IMR-90 (cell line): ENCODE results near the gene UBD. TPM values are rescaled to one million over a fixed set of nuclear protein-coding genes. Genes with fewer than 3 reads are reported as not detected.

Source experiments
- ATAC-seq: fragments of 200-7000 bp; cut with Tn5 transposase; 2 replicates; pipeline ENCODE4 v1.9.1; 2020; ENCODE audit warnings: low read depth, mild to moderate bottlenecking, moderate library complexity
- BruUV-seq: library from RNA; stranded (reverse); fragments of 400-500 nt; replicated peaks from 2 replicates; lab custom pipeline; 2021; lab: Mats Ljungman, UMichigan
- CTCF ChIA-PET: fragments of 300-600 bp; formaldehyde crosslinking; extraction: SDS; loops from one replicate; lab custom pipeline; 2021; ENCODE audit warnings: antibody characterized with exemption; lab: Yijun Ruan, JAX
- POLR2A ChIA-PET: fragments of 300-600 bp; sonication (Branson Sonifier 250); formaldehyde crosslinking; loops from one replicate; lab custom pipeline; 2022; ENCODE audit warnings: antibody characterized with exemption; ENCODE audit not compliant: unreplicated experiment; lab: Charles Lee
- DNase-seq: peaks from one replicate; pipeline ENCODE4 v3.0.0; 2013
- H2AFZ ChIP-seq: replicated peaks from 2 replicates; pipeline ENCODE3; 2013; ENCODE audit warnings: low read length, mild to moderate bottlenecking; ENCODE audit not compliant: poor library complexity
- H2AK5ac ChIP-seq: 2 replicates; pipeline ENCODE4 v1.6.1; 2013; ENCODE audit warnings: low read depth, low read length, inconsistent platforms
- H2AK9ac ChIP-seq: replicated peaks from 2 replicates; pipeline ENCODE3; 2013; ENCODE audit warnings: mild to moderate bottlenecking, low read depth, low read length, moderate library complexity; ENCODE audit not compliant: poor library complexity
- H2BK120ac ChIP-seq: 2 replicates; pipeline ENCODE4 v1.6.1; 2013; ENCODE audit warnings: low read depth, low read length, inconsistent platforms
- H2BK15ac ChIP-seq: 3 replicates; pipeline ENCODE4 v1.6.1; 2013; ENCODE audit warnings: low read depth, low read length, inconsistent platforms
- H2BK20ac ChIP-seq: 2 replicates; pipeline ENCODE4 v1.6.1; 2013; ENCODE audit warnings: low read depth, mild to moderate bottlenecking, inconsistent platforms, low read length, moderate library complexity
- H2BK5ac ChIP-seq: 2 replicates; pipeline ENCODE4 v1.6.1; 2013; ENCODE audit warnings: mild to moderate bottlenecking, low read depth, low read length, inconsistent platforms; ENCODE audit not compliant: poor library complexity, severe bottlenecking
- H3K14ac ChIP-seq: replicated peaks from 2 replicates; pipeline ENCODE4 v1.6.1; 2013; ENCODE audit warnings: low read depth, low read length, inconsistent platforms
- H3K18ac ChIP-seq: 2 replicates; pipeline ENCODE4 v1.6.1; 2013; ENCODE audit warnings: low read depth, low read length, control low read depth
- H3K23ac ChIP-seq: 2 replicates; pipeline ENCODE4 v1.6.1; 2013; ENCODE audit warnings: low read depth, low read length, inconsistent platforms
- H3K27ac ChIP-seq: 2 replicates; pipeline ENCODE4 v1.5.1; 2013; ENCODE audit warnings: mild to moderate bottlenecking, control low read depth, low read length; ENCODE audit not compliant: insufficient read depth
- H3K27me3 ChIP-seq: 2 replicates; pipeline ENCODE4 v1.6.1; 2013; ENCODE audit warnings: low read length; ENCODE audit not compliant: control insufficient read depth, insufficient read depth
- H3K36me3 ChIP-seq: 2 replicates; pipeline ENCODE4 v1.6.1; 2013; ENCODE audit warnings: low read length, mixed read lengths; ENCODE audit not compliant: control insufficient read depth, insufficient read depth
- H3K4ac ChIP-seq: 2 replicates; pipeline ENCODE4 v1.6.1; 2013; ENCODE audit warnings: low read depth, low read length, inconsistent platforms
- H3K4me1 ChIP-seq: 2 replicates; pipeline ENCODE4 v1.6.1; 2013; ENCODE audit warnings: low read length, mixed read lengths; ENCODE audit not compliant: control insufficient read depth, insufficient read depth
- H3K4me2 ChIP-seq: 2 replicates; pipeline ENCODE4 v1.6.1; 2013; ENCODE audit warnings: low read depth, mild to moderate bottlenecking, control low read depth, low read length, moderate library complexity
- H3K4me3 ChIP-seq: 2 replicates; pipeline ENCODE4 v1.5.1; 2013; ENCODE audit warnings: low read depth, mild to moderate bottlenecking, control low read depth, low read length, moderate library complexity; ENCODE audit not compliant: insufficient read depth
- H3K56ac ChIP-seq: 2 replicates; pipeline ENCODE4 v1.6.1; 2013; ENCODE audit warnings: low read length, inconsistent platforms; ENCODE audit not compliant: insufficient read depth; ENCODE audit errors: extremely low read depth
- H3K79me1 ChIP-seq, 2 experiments: 2 replicates each; pipeline ENCODE4 v1.6.1; 2013; ENCODE audit warnings: low read length in 2 of 2, inconsistent platforms in 1 of 2, low read depth in 1 of 2
- H3K9ac ChIP-seq: 2 replicates; pipeline ENCODE4 v1.6.1; 2013; ENCODE audit warnings: low read depth, low read length, control low read depth
- H3K9me1 ChIP-seq: 2 replicates; pipeline ENCODE4 v1.6.1; 2013; ENCODE audit warnings: low read length, inconsistent platforms; ENCODE audit not compliant: insufficient read depth
- H3K9me3 ChIP-seq: 2 replicates; pipeline ENCODE4 v1.6.1; 2013; ENCODE audit warnings: low read length; ENCODE audit not compliant: control insufficient read depth, insufficient read depth
- H4K20me1 ChIP-seq: 2 replicates; pipeline ENCODE4 v1.6.1; 2013; ENCODE audit warnings: low read length, inconsistent platforms; ENCODE audit not compliant: insufficient read depth
- H4K5ac ChIP-seq: 2 replicates; pipeline ENCODE4 v1.6.1; 2013; ENCODE audit warnings: mild to moderate bottlenecking, low read depth, low read length, control low read depth
- H4K8ac ChIP-seq, 2 experiments: 2 replicates each; pipeline ENCODE4 v1.6.1; 2013; ENCODE audit warnings: low read depth in 2 of 2, low read length in 2 of 2, control low read depth in 1 of 2, inconsistent platforms in 1 of 2
- H4K91ac ChIP-seq: 2 replicates; pipeline ENCODE4 v1.6.1; 2013; ENCODE audit warnings: low read depth, low read length, inconsistent platforms; ENCODE audit not compliant: insufficient read depth
- BHLHE40 ChIP-seq: fragments of 150-350 bp; IDR thresholded peaks from 2 replicates; pipeline ENCODE4 v1.6.1; 2016; ENCODE audit warnings: mild to moderate bottlenecking, low read depth, low read length
- CEBPB ChIP-seq: IDR thresholded peaks from 2 replicates; pipeline ENCODE4 v1.6.1; 2012; ENCODE audit warnings: low read depth, low read length, improper control_type of control experiment
- CHD1 ChIP-seq: IDR thresholded peaks from 2 replicates; pipeline ENCODE4 v1.6.1; 2012; ENCODE audit warnings: low read depth, low read length, improper control_type of control experiment
- NFE2L2 ChIP-seq: fragments of 150-350 bp; IDR thresholded peaks from 2 replicates; pipeline ENCODE4 v1.6.1; 2016; ENCODE audit warnings: low read depth, mild to moderate bottlenecking, low read length
- dilution Hi-C: fragments of 300-500 bp; cut with HindIII; formaldehyde crosslinking; loops from one replicate; pipeline ENCODE4 v1.14.3; 2018; ENCODE audit warnings: low sequenced_read_pairs; ENCODE audit not compliant: unreplicated experiment
- in situ Hi-C: fragments of 300-500 bp; cut with MboI; formaldehyde crosslinking; loops from 3 replicates; pipeline ENCODE4 v1.14.3; 2019; ENCODE audit warnings: low sequenced_read_pairs, inconsistent platforms, mixed read lengths
- intact Hi-C: fragments of 100-400 bp; cut with micrococcal nuclease; formaldehyde crosslinking; loops from 2 replicates; pipeline ENCODE4 v1.10.0; 2022
- polyA plus RNA-seq, 3 experiments: library from polyadenylated mRNA; depleted of rRNA; stranded (reverse); fragments of >200 nt; gene quantifications; 2 replicates each; pipeline ENCODE4 v1.2.3, GENCODE V29; 2012; ENCODE audit warnings: low replicate concordance in 1 of 3
- total RNA-seq: library from RNA; depleted of rRNA; stranded (reverse); fragments of >200 nt; gene quantifications from 2 replicates; pipeline ENCODE4 v1.2.3, GENCODE V29; 2012
- TF ChIP-seq, protein P1 (sequence below): fragments of 150-350 bp; IDR thresholded peaks from 2 replicates; pipeline ENCODE4 v1.6.1; 2017; ENCODE audit warnings: mild to moderate bottlenecking, antibody characterized with exemption, low read length, low read depth
- TF ChIP-seq, protein P2 (sequence below): conservative IDR thresholded peaks from 2 replicates; pipeline ENCODE4 v1.5.1; 2012; ENCODE audit warnings: mild to moderate bottlenecking, low read depth, low read length, improper control_type of control experiment

Gene UBD
- total and polyA plus RNA-seq, 2 of the 4 experiments (the other 2 are of a cell fraction): not detected

DNA sequence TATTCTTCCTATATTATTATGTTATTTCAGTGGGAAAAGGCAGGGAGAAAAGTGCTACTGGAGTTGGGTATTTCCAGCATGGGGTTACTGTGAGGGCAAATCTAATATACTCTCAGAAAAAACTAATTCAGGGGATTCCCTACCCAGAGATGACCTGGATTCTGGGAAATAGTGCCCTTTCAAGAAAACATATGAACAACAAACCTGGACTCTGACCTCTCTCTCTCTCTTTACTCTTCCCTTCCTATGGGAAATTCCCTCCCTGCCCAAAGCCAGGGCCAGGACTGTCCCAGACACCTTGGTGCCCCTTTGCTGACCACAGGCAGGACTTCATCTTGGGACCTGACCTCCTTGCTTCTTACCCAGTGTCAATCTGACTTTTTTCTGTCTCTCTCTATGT, 1.6 kb upstream of the UBD start:
- no peak overlapping the region for H4K8ac ChIP-seq
- intact Hi-C loops (no loop called here), dilution Hi-C loops (no loop called here), in situ Hi-C loops (no loop called here)
- ChIA-PET CTCF (no interaction called here), POLR2A (no interaction called here)
- H3K18ac ChIP-seq: no peak overlapping the region
- no peaks in the 10 kb centered on the region for H3K4me1 ChIP-seq
- no peak overlapping the region for H3K4ac ChIP-seq
- H2AK9ac ChIP-seq: no peak overlapping the region
- DNase-seq: no peak
- H4K91ac ChIP-seq: no peak overlapping the region
- no peak overlapping the region for H3K23ac ChIP-seq
- no TSS peak for BruUV-seq
- H2BK120ac ChIP-seq: no peak overlapping the region
- no peak overlapping the region for H3K4me3 ChIP-seq
- H3K56ac ChIP-seq: no peak overlapping the region
- H4K20me1 ChIP-seq: no peaks in the 10 kb centered on the region
- H3K4me2 ChIP-seq: no peak overlapping the region
- no peak overlapping the region for H2BK15ac ChIP-seq
- ATAC-seq: no peak
- H3K9me1 ChIP-seq: no peaks in the 10 kb centered on the region
- no peaks in the 10 kb centered on the region for H3K36me3 ChIP-seq
- H2BK5ac ChIP-seq: no peak overlapping the region
- H2AFZ ChIP-seq: no peak overlapping the region
- no peak overlapping the region for H4K5ac ChIP-seq
- H3K9ac ChIP-seq: no peak overlapping the region
- H3K27ac ChIP-seq: no peak overlapping the region
- H3K79me1 ChIP-seq: no peaks in the 10 kb centered on the region
- no peak overlapping the region for H2BK20ac ChIP-seq
- H2AK5ac ChIP-seq: no peak overlapping the region
- H3K14ac ChIP-seq: no peak overlapping the region
- H3K9me3 ChIP-seq: no peaks in the 10 kb centered on the region
- TF ChIP-seq, protein P1, sequence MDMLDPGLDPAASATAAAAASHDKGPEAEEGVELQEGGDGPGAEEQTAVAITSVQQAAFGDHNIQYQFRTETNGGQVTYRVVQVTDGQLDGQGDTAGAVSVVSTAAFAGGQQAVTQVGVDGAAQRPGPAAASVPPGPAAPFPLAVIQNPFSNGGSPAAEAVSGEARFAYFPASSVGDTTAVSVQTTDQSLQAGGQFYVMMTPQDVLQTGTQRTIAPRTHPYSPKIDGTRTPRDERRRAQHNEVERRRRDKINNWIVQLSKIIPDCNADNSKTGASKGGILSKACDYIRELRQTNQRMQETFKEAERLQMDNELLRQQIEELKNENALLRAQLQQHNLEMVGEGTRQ: no peak
- TF ChIP-seq CEBPB (no peak), BHLHE40 (no peak), CHD1 (no peak), NFE2L2 (no peak)
- TF ChIP-seq, protein P2, sequence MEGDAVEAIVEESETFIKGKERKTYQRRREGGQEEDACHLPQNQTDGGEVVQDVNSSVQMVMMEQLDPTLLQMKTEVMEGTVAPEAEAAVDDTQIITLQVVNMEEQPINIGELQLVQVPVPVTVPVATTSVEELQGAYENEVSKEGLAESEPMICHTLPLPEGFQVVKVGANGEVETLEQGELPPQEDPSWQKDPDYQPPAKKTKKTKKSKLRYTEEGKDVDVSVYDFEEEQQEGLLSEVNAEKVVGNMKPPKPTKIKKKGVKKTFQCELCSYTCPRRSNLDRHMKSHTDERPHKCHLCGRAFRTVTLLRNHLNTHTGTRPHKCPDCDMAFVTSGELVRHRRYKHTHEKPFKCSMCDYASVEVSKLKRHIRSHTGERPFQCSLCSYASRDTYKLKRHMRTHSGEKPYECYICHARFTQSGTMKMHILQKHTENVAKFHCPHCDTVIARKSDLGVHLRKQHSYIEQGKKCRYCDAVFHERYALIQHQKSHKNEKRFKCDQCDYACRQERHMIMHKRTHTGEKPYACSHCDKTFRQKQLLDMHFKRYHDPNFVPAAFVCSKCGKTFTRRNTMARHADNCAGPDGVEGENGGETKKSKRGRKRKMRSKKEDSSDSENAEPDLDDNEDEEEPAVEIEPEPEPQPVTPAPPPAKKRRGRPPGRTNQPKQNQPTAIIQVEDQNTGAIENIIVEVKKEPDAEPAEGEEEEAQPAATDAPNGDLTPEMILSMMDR: no peak
- H3K27me3 ChIP-seq: no peaks in the 10 kb centered on the region; the same call in 1 of the 2 replicates
